Endothelial cell of umbilical vein (primary cell): Measurements from ENCODE around the gene DALRD3. TPM values are rescaled to one million over a fixed set of nuclear protein-coding genes. Genes with fewer than 3 reads are reported as not detected.

Experiments
- BruUV-seq: library from RNA; stranded (reverse); fragments of 400-500 nt; replicated peaks from 2 replicates; lab custom pipeline; 2021; lab: Mats Ljungman, UMichigan
- CTCF ChIA-PET: fragments of 300-600, 350-600 bp; sonication (Branson Sonifier 250); formaldehyde crosslinking; loops from one replicate; lab custom pipeline; 2021; ENCODE audit warnings: antibody characterized with exemption, inconsistent platforms; lab: Charles Lee
- POLR2A ChIA-PET: fragments of 300-600, 350-600 bp; sonication (Branson Sonifier 250); formaldehyde crosslinking; loops from one replicate; lab custom pipeline; 2021; ENCODE audit warnings: antibody characterized with exemption, inconsistent platforms; lab: Charles Lee
- DNase-seq: peaks from one replicate; pipeline ENCODE4 v3.0.0-alpha.2; 2011; ENCODE audit warnings: low read depth, low spot score
- FAIRE-seq: peaks from 2 replicates; lab custom pipeline; 2011; peaks lifted over from hg19 to GRCh38; lab: Jason Lieb, UNC
- H2AFZ ChIP-seq: 2 replicates; pipeline ENCODE4 v1.6.0; 2012; ENCODE audit warnings: low read depth, low read length, control low read depth, inconsistent platforms
- H3K27ac ChIP-seq: 2 replicates; pipeline ENCODE4 v1.5.1; 2011; ENCODE audit warnings: low read depth, mild to moderate bottlenecking, control low read depth, low read length, moderate library complexity; ENCODE audit not compliant: insufficient read depth
- H3K27me3 ChIP-seq, 2 experiments: 2 replicates each; pipeline versions ENCODE4 v1.6.0 to v1.6.1; 2011; ENCODE audit warnings: low read length in 2 of 2, mixed read lengths in 1 of 2; ENCODE audit not compliant: control insufficient read depth in 2 of 2, insufficient read depth in 2 of 2
- H3K36me3 ChIP-seq, 2 experiments: 2 replicates in 1 of 2; 3 replicates in 1 of 2; pipeline ENCODE4 v1.5.1; 2011; ENCODE audit warnings: low read length in 2 of 2, mild to moderate bottlenecking in 1 of 2, moderate library complexity in 1 of 2; ENCODE audit not compliant: control insufficient read depth in 2 of 2, insufficient read depth in 2 of 2; ENCODE audit errors: extremely low read depth in 1 of 2
- H3K4me1 ChIP-seq: 3 replicates; pipeline ENCODE4 v1.5.1; 2011; ENCODE audit warnings: mild to moderate bottlenecking, low read length; ENCODE audit not compliant: control insufficient read depth, insufficient read depth; ENCODE audit errors: extremely low read depth
- H3K4me2 ChIP-seq: 2 replicates; pipeline ENCODE4 v1.6.1; 2011; ENCODE audit warnings: low read length, control low read depth, mixed read lengths; ENCODE audit not compliant: insufficient read depth
- H3K4me3 ChIP-seq, 3 experiments: fragments of 200-600 bp in 1 of 3; sonication (generic), shearing (Covaris generic) in 1 of 3; replicated peaks in 1 of 3; 2 replicates each; pipeline ENCODE4 v1.5.1; 2011 to 2016; ENCODE audit warnings: control low read depth in 3 of 3, low read length in 3 of 3, mild to moderate bottlenecking in 2 of 3, inconsistent platforms in 1 of 3, low read depth in 1 of 3, moderate library complexity in 1 of 3; ENCODE audit not compliant: insufficient read depth in 1 of 3
- H3K79me2 ChIP-seq: 2 replicates; pipeline ENCODE4 v1.6.0; 2012; ENCODE audit warnings: low read length, inconsistent platforms; ENCODE audit not compliant: control insufficient read depth, insufficient read depth
- H3K9ac ChIP-seq: replicated peaks from 2 replicates; pipeline ENCODE3; 2011; ENCODE audit warnings: low read length, control low read depth; ENCODE audit not compliant: insufficient read depth; ENCODE audit errors: extremely low read depth
- H3K9me1 ChIP-seq: replicated peaks from 3 replicates; pipeline ENCODE4 v1.6.0; 2011; ENCODE audit warnings: mild to moderate bottlenecking, low read length; ENCODE audit not compliant: control insufficient read depth, insufficient read depth; ENCODE audit errors: extremely low read depth
- H3K9me3 ChIP-seq: replicated peaks from 2 replicates; pipeline ENCODE4 v1.5.1; 2012; ENCODE audit warnings: low read length, inconsistent platforms; ENCODE audit not compliant: control insufficient read depth, insufficient read depth
- H4K20me1 ChIP-seq: replicated peaks from 2 replicates; pipeline ENCODE3; 2011; ENCODE audit warnings: mild to moderate bottlenecking, low read length; ENCODE audit not compliant: control insufficient read depth, insufficient read depth; ENCODE audit errors: extremely low read depth
- CTCF ChIP-seq, 2 donors: IDR thresholded peaks; 1 replicate in 1 of 2; 2 replicates in 1 of 2; pipeline ENCODE4 v1.5.1; 2011; ENCODE audit warnings: low read length in 2 of 2, mild to moderate bottlenecking in 2 of 2, moderate library complexity in 2 of 2, control low read depth in 1 of 2, inconsistent platforms in 1 of 2, low read depth in 1 of 2; ENCODE audit not compliant: insufficient read depth in 1 of 2; ENCODE audit errors: extremely low read depth in 1 of 2
- EZH2 ChIP-seq: IDR thresholded peaks from 2 replicates; pipeline ENCODE4 v1.6.1; 2012; ENCODE audit warnings: borderline replicate concordance, low read depth, mild to moderate bottlenecking, moderate library complexity, low read length, inconsistent platforms; ENCODE audit not compliant: severe bottlenecking
- FOS ChIP-seq: IDR thresholded peaks from 2 replicates; pipeline ENCODE4 v1.6.1; 2011; ENCODE audit warnings: mild to moderate bottlenecking, low read length, moderate library complexity, borderline replicate concordance; ENCODE audit not compliant: insufficient read depth
- GATA2 ChIP-seq: IDR thresholded peaks from 2 replicates; pipeline ENCODE4 v1.7.0; 2011; ENCODE audit warnings: low read depth, mild to moderate bottlenecking, moderate library complexity, mixed read lengths, low read length; ENCODE audit not compliant: insufficient read length, insufficient read depth
- JUN ChIP-seq: IDR thresholded peaks from 2 replicates; pipeline ENCODE4 v1.6.1; 2011; ENCODE audit warnings: borderline replicate concordance, low read depth; ENCODE audit not compliant: insufficient read length, insufficient read depth
- MAX ChIP-seq: IDR thresholded peaks from 2 replicates; pipeline ENCODE4 v1.6.1; 2011; ENCODE audit not compliant: insufficient read depth, insufficient read length
- MYC ChIP-seq: IDR thresholded peaks from one replicate; pipeline ENCODE4 v1.6.1; 2011; ENCODE audit warnings: mild to moderate bottlenecking, low read depth, low read length
- POLR2A ChIP-seq: IDR thresholded peaks from 2 replicates; pipeline ENCODE4 v1.6.1; 2012; ENCODE audit warnings: low read depth, mild to moderate bottlenecking, control low read depth, low read length
- POLR2AphosphoS5 ChIP-seq: IDR thresholded peaks from 2 replicates; pipeline ENCODE4 v1.6.1; 2012; ENCODE audit warnings: low read depth, mild to moderate bottlenecking, control low read depth, low read length, moderate library complexity; ENCODE audit not compliant: insufficient read depth
- dilution Hi-C: fragments of 300-500 bp; cut with MboI; formaldehyde crosslinking; loops from one replicate; pipeline ENCODE4 v1.15.0; 2019; ENCODE audit warnings: low sequenced_read_pairs; ENCODE audit not compliant: extremely low pct_ligation_motif_present
- intact Hi-C: fragments of 100-400 bp; cut with micrococcal nuclease; formaldehyde crosslinking; loops from one replicate; pipeline ENCODE4 v1.10.0; 2022
- polyA plus RNA-seq, 4 experiments: library from polyadenylated mRNA; depleted of rRNA in 3 of 4; stranded (reverse) in 3 of 4; unstranded in 1 of 4; fragments of >200 nt; gene quantifications; 2 replicates each; pipeline versions ENCODE4 v1.2.1 to v1.2.3, GENCODE V29; 2011 to 2012; ENCODE audit warnings: missing spikeins in 1 of 4
- total RNA-seq: library from RNA; stranded (reverse); gene quantifications from 2 replicates; pipeline ENCODE4 v1.2.3, GENCODE V29; 2021

Gene DALRD3
- total and polyA plus RNA-seq, 2 donors (not counting 3 experiments of a cell fraction or from before 2014, with no cell fraction given), result 22.7 to 60.8 TPM

GRCh38 chr3:48982686-48983085, 35.7 kb downstream of the DALRD3 start:
- H3K9ac ChIP-seq, result no peak overlapping the region
- no peak overlapping the region for H3K4me2 ChIP-seq
- H3K79me2 ChIP-seq, result no peaks in the 10 kb centered on the region
- CTCF ChIA-PET, result no interaction called here
- H3K4me1 ChIP-seq, result peaks cover 4% of the 10 kb centered on the region
- no peaks in the 10 kb centered on the region for H3K9me3 ChIP-seq
- H3K36me3 ChIP-seq, result peaks cover 26 to 36% of the 10 kb centered on the region in 2 experiments
- no peak overlapping the region for H3K4me3 ChIP-seq
- DNase-seq, result no peak
- TF ChIP-seq GATA2, result no peak
- TF ChIP-seq CTCF (IDR thresholded peaks at IDR 0.05; ENCODE audit: extremely low read depth in 1 of 2, insufficient read depth in 1 of 2, low read depth in 1 of 2, low read length in 2 of 2), result no peak
- no peak for TF ChIP-seq JUN
- no peak for TF ChIP-seq POLR2AphosphoS5
- no peak for TF ChIP-seq MAX
- TF ChIP-seq POLR2A, result no peak
- TF ChIP-seq FOS, result no peak
- TF ChIP-seq MYC, result no peak
- no peak for TF ChIP-seq EZH2
- H4K20me1 ChIP-seq, result no peaks in the 10 kb centered on the region
- H3K9me1 ChIP-seq, result no peaks in the 10 kb centered on the region
- no TSS peak for BruUV-seq
- intact Hi-C loops (no loop called here), dilution Hi-C loops (no loop called here)
- no peak overlapping the region for H3K27ac ChIP-seq
- no peaks in the 10 kb centered on the region for H3K27me3 ChIP-seq
- H2AFZ ChIP-seq, result no peak overlapping the region
- FAIRE-seq, result no peak
- POLR2A ChIA-PET, result no interaction called here
